GM06990 (cell line): Measurements from ENCODE around the gene PDGFD.

ENCODE experiments used
- DNase-seq: peaks from one replicate; pipeline ENCODE4 v3.0.0-alpha.2; 2011; ENCODE audit not compliant: insufficient read length; ENCODE audit errors: extremely low read depth
- H3K27me3 ChIP-seq: replicated peaks from 2 replicates; pipeline ENCODE4 v1.6.0; 2011; ENCODE audit warnings: low read length; ENCODE audit not compliant: control insufficient read depth, insufficient read depth
- H3K36me3 ChIP-seq: 2 replicates; pipeline ENCODE4 v1.5.1; 2011; ENCODE audit warnings: low read length; ENCODE audit not compliant: control insufficient read depth, insufficient read depth
- H3K4me3 ChIP-seq: replicated peaks from 2 replicates; pipeline ENCODE4 v1.5.1; 2011; ENCODE audit warnings: low read depth, mild to moderate bottlenecking, control low read depth, low read length
- CTCF ChIP-seq: IDR thresholded peaks from 2 replicates; pipeline ENCODE4 v1.5.1; 2011; ENCODE audit warnings: low read length, control low read depth, mild to moderate bottlenecking, inconsistent platforms; ENCODE audit not compliant: insufficient read depth, poor library complexity, severe bottlenecking

The PDGFD gene

DNA sequence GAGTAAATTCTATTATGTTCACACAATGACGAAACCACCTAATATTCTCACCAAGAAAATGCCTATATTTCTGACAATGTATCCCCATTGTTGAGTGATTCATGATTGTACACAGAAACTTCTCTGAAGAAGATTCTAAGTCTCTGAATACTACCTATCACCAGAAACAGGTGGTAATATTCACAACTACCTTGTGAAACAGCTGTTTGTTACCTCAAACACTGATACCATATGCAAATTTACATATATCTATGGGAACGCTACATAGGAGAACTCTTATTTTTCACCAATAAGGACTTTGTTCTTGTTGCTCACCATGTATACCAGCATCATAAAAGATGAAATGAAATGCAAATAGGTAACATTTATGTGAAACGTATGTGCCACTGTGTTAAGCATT lies 59.3 kb downstream of the PDGFD start:
- no peak for TF ChIP-seq CTCF
- DNase-seq: no peak
- no peak overlapping the region for H3K4me3 ChIP-seq
- no peaks in the 10 kb centered on the region for H3K27me3 ChIP-seq
- H3K36me3 ChIP-seq: no peaks in the 10 kb centered on the region

- Histone ChIP-seq H3K4me3 (no peak overlapping the region), H3K36me3 (no peaks in the 10 kb centered on the region), H3K27me3 (no peaks in the 10 kb centered on the region)
- DNase-seq: no peak
- TF ChIP-seq CTCF: no peak
Measured at GRCh38 chr11:104104201-104104600, 59.7 kb downstream of the PDGFD start.

GRCh38 chr11:104098555-104098954 lies 65.4 kb downstream of the PDGFD start:
- no peaks in the 10 kb centered on the region for H3K36me3 ChIP-seq
- H3K27me3 ChIP-seq: no peaks in the 10 kb centered on the region; the same call in 1 of the 2 replicates
- no peak overlapping the region for H3K4me3 ChIP-seq
- no peak for DNase-seq
- no peak for TF ChIP-seq CTCF

DNA sequence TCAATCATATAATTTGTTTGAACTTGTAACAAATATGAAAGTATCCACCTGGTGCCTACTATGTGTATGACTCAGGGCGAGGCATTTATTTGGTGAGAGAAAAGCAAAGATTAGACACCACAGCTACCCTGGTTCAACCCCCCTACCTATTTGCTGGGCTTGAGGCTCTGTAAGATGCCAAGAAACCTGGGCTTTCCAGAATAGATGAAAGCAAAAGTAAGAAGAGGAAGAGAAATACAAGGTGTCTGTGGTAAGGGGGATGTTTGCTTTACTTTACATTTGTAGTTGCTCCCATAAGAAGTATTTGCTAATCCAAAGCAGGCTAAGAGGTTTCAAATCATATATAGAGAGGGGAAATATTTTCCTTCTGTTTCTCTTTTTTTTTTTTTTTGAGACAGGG lies 65.8 kb downstream of the PDGFD start:
- no peak for DNase-seq
- Histone ChIP-seq H3K27me3 (no peaks in the 10 kb centered on the region; the same call in 1 of the 2 replicates), H3K36me3 (no peaks in the 10 kb centered on the region), H3K4me3 (no peak overlapping the region)
- no peak for TF ChIP-seq CTCF

- no peak overlapping the region for H3K4me3 ChIP-seq
- no peak for DNase-seq
- TF ChIP-seq CTCF: no peak
- no peaks in the 10 kb centered on the region for H3K36me3 ChIP-seq
- H3K27me3 ChIP-seq: no peaks in the 10 kb centered on the region; the same call in 1 of the 2 replicates
Measured at GRCh38 chr11:104096900-104097299, 67.0 kb downstream of the PDGFD start.

- H3K27me3 ChIP-seq: no peaks in the 10 kb centered on the region; the same call in 1 of the 2 replicates
- DNase-seq: no peak
- no peak overlapping the region for H3K4me3 ChIP-seq
- no peaks in the 10 kb centered on the region for H3K36me3 ChIP-seq
- TF ChIP-seq CTCF: no peak
Measured at GRCh38 chr11:104095791-104096190, 68.2 kb downstream of the PDGFD start.
